ENCODE data around the gene UGT1A5. TPM values are rescaled to one million over a fixed set of nuclear protein-coding genes. Genes with fewer than 3 reads are reported as not detected.

The UGT1A5 gene
- total and polyA plus RNA-seq, 12 donors: 0.43 TPM; not detected in 11

- Histone ChIP-seq H3K27ac (no peak overlapping the region), H3K27me3 (no peaks in the 10 kb centered on the region), H3K4me3 (no peak overlapping the region), H3K36me3 (replicated peaks in 1 of 2) (no peaks in the 10 kb centered on the region), H3K4me1 (replicated peaks in 1 of 2) (no peaks in the 10 kb centered on the region), H3K9me3 (replicated peaks in 1 of 3) (no peaks in the 10 kb centered on the region)
- intact Hi-C loops (cut with DNase I): no loop called here
- TF ChIP-seq CTCF (IDR thresholded peaks at IDR 0.05): no peak
- TF ChIP-seq POLR2A (IDR thresholded peaks at IDR 0.05): no peak
- no peak for DNase-seq
These were observed 23.7 kb upstream of the UGT1A5 start for GRCh38 chr2:233689031-233689430.

- Histone ChIP-seq H3K36me3 (replicated peaks in 1 of 2) (no peaks in the 10 kb centered on the region), H3K9me3 (replicated peaks in 1 of 3) (no peaks in the 10 kb centered on the region), H3K27ac (no peak overlapping the region), H3K4me3 (no peak overlapping the region), H3K4me1 (replicated peaks in 1 of 2) (no peaks in the 10 kb centered on the region), H3K27me3 (no peaks in the 10 kb centered on the region)
- DNase-seq: no peak
- intact Hi-C loops (cut with DNase I): no loop called here
- TF ChIP-seq CTCF (IDR thresholded peaks at IDR 0.05) (no peak), POLR2A (IDR thresholded peaks at IDR 0.05) (no peak)
- 18 to 27% (median 24%) methylated on average over 3 of the region's 3 CpGs for WGBS, 4 donors
These were observed 23.2 kb upstream of the UGT1A5 start for GRCh38 chr2:233689501-233689900.

- H3K27ac ChIP-seq: no peak overlapping the region
- H3K36me3 ChIP-seq (replicated peaks in 1 of 2): no peaks in the 10 kb centered on the region
- peak in 3 of 7 donors; percentile 12 to 28 (median 23) for DNase-seq
- H3K4me1 ChIP-seq (replicated peaks in 1 of 2): no peaks in the 10 kb centered on the region
- intact Hi-C loops (cut with DNase I): no loop called here
- H3K9me3 ChIP-seq (replicated peaks in 1 of 3): no peaks in the 10 kb centered on the region
- no peaks in the 10 kb centered on the region for H3K27me3 ChIP-seq
- H3K4me3 ChIP-seq: no peak overlapping the region
- WGBS, 4 donors: 55 to 62% (median 60%) methylated on average over 4 of the region's 4 CpGs
- TF ChIP-seq POLR2A (IDR thresholded peaks at IDR 0.05) (no peak), CTCF (IDR thresholded peaks at IDR 0.05) (no peak)
These were observed 22.3 kb upstream of the UGT1A5 start for GRCh38 chr2:233690444-233690843.

- Histone ChIP-seq H3K36me3 (replicated peaks in 1 of 2) (no peaks in the 10 kb centered on the region), H3K27ac (no peak overlapping the region), H3K4me3 (no peak overlapping the region), H3K27me3 (no peaks in the 10 kb centered on the region), H3K9me3 (replicated peaks in 1 of 3) (no peaks in the 10 kb centered on the region), H3K4me1 (replicated peaks in 1 of 2) (no peaks in the 10 kb centered on the region)
- WGBS, 4 donors: 80 to 84% (median 81%) methylated on average over 10 to 11 of the region's 11 CpGs
- no peak for DNase-seq
- TF ChIP-seq POLR2A (IDR thresholded peaks at IDR 0.05) (no peak), CTCF (IDR thresholded peaks at IDR 0.05) (no peak)
- intact Hi-C loops (cut with DNase I): no loop called here
These were observed 21.0 kb upstream of the UGT1A5 start for GRCh38 chr2:233691443-233692433.
